NCI-H446 treated with DMSO at 0.1 percent for 48 hours (cell line): ENCODE results near the gene SCP2D1.

Experiments
- DNase-seq: peaks from one replicate; lab custom pipeline; 2025; lab: John Stamatoyannopoulos, UW

The SCP2D1 gene

DNA sequence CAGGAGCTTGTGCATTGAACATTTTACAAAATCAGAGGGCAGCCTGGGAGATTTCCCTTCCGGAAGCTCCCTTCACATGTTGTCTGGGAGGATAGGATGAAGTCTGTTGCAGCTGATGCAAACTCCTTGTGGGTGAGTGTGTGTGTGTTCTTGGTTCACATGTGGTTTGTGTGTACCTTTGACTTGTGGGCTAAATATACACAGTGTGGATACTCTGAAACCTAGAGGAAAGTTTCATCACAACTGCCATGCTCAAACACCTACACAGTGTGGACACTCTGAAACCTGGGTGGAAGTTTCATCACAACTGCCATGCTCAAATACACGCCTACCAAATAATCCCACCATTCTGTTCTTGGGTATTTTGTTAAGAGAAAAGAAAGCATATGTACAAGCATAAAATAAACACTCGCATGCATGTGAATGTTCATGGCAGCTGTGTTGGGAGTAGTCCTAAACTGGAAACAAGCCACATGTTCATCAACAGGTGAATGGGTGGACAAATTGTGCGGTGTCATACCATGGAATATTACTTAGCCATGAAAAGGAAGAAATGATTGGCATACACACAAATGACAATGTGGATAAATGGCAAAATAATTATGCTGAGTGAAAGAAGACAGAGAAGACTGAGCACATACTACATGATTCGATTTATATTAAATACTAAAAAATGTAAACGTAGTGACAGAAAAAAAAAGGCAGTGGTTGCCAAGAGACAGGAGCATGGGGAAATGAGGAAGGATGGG lies 1.8 kb downstream of the SCP2D1 start:
- DNase-seq = no peak

- no peak for DNase-seq
Measured at GRCh38 chr20:18822832-18823231, 9.2 kb downstream of the SCP2D1 start.

DNA sequence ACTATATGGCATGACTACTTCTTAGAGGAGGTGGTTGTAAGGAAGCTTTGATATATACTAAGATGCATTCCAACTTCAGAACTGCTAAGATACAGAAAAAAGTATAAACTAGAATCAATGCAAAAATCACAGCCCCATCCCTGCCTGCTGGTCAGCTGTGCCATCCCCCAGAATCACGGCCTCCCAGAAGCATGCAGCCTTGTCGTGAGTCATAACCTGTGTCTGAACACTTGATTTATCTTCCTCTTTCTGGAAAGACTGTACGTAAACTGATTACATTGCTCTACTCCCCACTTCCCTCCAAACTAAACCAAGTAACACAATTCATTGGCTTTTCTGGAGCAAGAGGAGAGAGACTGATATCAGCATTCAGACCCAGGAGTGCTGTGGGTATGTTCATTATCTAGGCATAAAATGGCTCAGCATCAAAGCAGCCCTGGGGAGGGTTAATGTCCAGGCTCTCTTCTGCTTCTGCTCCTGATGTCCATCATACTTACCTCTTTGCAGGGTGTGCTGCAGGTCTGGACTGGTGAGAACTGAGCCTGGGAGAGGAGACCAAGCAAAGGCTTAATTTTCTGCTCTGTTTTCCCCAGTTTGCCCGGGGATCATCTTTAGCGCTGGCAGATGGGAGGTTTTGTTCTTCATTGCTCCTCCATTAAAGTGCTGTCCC lies 18.4 kb downstream of the SCP2D1 start:
- no peak for DNase-seq

GRCh38 chr20:18832546-18833200 lies 19.1 kb downstream of the SCP2D1 start:
- no peak for DNase-seq

DNA sequence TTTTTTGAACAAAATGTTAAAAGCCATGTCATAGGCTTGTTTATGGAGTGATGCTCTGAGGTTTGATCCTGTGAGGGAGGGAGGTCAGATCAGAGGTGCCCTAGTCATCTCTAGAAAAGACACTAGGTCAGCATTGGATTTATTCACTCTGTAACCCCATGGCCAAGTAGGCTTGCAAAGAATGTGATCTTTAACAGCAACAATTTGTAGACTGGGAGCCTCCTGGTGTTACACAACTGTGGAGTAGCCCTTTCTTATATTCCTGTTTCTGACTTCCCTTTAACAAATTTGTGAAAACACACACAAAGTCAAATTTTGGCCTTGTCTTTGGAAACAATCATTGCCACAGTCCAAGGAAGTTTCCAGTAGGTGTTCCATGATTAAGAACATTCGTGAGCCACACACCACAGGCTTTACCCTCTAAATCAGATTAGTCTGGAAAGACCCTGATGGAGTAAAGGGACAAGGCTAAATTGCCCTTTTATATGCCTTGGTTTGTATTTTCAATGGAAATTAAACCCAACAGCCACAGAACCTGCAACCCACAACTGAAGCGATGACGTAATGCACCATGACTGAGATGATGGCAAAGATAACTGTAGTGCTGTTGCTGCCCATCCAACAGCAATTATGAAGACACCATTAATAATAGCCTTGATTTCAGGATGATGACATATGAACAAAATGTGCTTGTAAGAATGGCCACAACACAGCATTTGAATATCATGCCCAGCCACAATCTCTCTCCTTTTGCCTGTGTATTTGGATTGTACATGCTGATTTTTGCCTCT lies 22.1 kb downstream of the SCP2D1 start:
- DNase-seq = no peak

DNA sequence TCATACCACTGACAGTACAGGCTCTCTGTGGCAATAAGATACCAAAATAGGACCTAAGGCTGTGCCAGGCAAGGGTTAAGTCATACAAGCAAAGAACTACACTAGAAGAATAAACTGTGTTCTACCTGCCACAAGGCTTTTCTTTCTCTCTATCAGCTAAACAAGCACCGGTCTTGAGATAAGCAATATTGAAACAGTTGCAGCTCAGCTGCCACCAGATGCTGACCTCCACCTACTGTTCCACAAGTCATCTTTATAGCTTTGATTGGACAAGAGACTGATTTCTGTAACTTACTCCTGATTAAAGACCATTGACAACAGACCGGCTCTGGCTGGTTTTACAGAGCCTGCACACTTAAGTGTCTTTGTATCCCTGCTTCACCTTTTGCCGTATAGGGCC lies 24.1 kb downstream of the SCP2D1 start:
- DNase-seq = no peak

GRCh38 chr20:18839507-18840247 lies 26.1 kb downstream of the SCP2D1 start:
- no peak for DNase-seq

- no peak for DNase-seq
Measured at GRCh38 chr20:18840248-18840645, 26.7 kb downstream of the SCP2D1 start.

DNA sequence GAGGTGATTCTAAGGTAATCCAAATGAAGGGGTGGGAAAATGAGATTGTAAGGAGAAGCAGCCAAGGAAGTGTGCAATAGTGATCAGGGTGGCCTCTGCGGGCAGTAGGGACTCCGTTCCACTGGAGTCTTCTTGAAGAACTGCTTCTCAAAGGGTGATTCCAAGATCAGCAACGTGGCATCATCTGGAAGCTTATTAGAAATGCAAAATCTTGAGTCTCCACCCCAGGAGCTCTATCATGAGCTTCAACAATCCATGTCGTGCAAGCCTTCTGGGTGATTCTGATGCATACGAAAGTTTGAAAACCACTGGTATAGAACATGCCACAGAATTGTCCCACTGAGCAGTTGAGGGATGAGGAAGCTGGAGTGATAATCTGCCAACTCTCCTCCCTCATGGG lies 31.4 kb downstream of the SCP2D1 start:
- no peak for DNase-seq

DNA sequence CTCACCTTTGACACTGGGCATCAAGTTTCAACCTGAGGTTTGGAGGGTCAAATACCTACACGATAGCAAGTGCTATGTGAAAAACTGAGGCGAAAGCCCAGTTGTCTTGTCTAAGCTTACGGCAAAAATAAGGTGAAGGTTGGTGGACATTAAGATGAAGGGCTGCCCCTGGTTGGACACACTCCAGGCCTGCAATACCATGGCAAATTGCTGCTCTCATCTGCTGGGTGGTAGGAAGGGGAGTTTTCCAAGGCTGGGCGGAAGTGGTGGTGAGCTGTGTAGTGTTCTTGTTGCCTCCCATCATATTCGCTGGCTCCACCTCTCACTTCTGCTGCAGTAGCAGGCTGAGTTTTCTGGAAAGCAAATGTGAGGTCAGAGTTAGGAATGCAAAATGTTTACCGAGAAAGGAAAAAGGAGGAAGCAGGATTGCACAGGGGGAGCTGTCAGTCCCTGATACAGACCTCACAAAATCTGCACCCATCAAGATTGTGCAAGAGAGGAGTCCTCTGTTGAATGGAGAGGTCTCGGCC lies 33.7 kb downstream of the SCP2D1 start:
- no peak for DNase-seq

DNA sequence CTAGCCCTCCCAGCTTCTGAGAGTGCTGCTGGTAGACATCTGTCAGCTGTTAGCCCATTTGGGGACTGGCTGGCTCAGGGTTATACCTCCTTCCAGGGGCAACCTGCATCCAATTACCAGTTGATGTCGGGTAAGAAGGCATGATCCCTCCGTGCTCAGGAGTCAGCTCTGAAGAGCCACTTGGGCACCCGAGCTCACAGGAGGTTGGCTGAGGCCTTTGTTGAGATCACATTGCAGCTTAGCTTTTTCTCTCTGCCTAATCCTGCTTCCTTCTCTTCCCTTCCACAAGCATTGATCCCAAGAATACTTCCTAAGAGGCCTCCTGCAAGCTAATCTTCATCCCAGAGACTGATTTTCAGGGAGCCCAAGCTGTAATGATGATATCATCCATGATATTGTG lies 35.5 kb downstream of the SCP2D1 start:
- no peak for DNase-seq

GRCh38 chr20:18851629-18852028 lies 38.0 kb downstream of the SCP2D1 start:
- peak; percentile 28 for DNase-seq

DNA sequence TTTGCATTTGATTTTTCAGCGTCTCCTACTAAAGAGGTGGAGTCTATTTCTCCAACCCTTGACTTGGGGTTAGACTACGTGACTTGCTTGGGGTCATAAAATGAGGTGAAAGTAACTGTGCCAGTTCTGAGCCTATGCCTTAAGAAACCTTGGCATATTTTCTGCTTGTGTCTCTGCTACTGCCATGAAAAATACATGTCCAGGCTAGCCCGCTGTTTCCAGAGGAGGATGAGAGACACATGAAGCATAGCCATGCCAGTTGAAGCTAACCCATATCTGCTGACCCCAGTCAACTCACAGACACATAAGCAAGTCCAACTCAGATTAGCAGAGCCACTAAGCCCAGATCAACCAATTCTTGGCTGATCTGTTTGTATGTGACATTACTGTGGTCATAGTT lies 38.7 kb downstream of the SCP2D1 start:
- no peak for DNase-seq

DNA sequence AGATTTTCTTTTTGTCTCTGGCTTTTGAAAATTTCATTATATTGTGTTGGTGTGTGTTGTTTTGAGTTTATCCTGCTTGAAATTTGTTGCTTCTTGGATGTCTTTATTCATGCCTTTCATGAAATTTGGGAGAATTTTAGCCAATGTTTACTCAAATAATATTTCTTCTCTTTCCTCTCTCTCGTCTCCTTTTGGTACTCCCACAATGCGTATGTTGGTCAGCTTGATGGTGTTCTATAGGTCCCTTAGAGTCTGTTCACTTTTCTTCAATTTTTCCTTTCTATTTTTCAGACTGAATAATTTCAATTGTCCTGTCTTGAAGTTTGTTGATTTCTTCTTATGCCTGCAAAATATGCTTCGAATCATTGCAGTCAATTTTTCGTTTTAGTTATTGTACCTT lies 39.6 kb downstream of the SCP2D1 start:
- DNase-seq = no peak

DNA sequence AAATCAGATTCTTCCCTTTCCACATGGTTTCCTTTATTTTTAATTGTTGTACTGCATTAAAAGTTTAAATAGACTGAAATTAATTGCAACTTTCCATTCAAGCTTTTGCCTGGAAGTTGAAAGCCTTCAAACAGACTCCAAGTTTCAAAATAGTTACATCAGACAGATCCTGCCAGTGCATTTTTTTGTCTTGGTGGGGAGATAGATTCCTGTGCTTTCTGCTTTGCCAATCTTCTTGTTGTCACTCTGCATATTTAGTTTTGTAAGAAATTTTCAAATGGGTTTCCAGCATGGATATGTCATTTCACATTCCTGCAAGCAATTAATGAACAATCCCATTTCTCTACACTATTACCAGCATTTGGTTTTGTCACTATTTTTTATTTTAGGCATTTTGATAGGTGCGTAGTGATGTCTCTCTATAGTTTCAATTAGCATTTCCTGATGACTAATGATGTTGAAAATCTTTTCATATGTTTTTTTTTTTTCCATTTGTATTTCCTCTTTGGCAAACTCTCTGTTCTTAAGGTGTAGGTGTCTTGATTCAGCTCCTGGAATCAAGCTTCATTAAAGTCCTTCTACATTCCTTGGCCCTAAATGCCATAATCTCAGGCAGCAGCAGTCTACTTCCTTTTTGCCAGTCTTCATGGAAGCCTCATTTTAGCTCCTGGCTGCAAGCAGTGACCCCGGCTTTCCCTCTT lies 40.5 kb downstream of the SCP2D1 start:
- DNase-seq = no peak

GRCh38 chr20:18855882-18856281 lies 42.3 kb downstream of the SCP2D1 start:
- no peak for DNase-seq

GRCh38 chr20:18856873-18857272 lies 43.3 kb downstream of the SCP2D1 start:
- no peak for DNase-seq

GRCh38 chr20:18857640-18858039 lies 44.1 kb downstream of the SCP2D1 start:
- DNase-seq = no peak

GRCh38 chr20:18858816-18859215 lies 45.2 kb downstream of the SCP2D1 start:
- DNase-seq = no peak
